Measurements from ENCODE around the gene TRAF3. TPM values are rescaled to one million over a fixed set of nuclear protein-coding genes. Genes with fewer than 3 reads are reported as not detected.

TRAF3 gene
- total and polyA plus RNA-seq, 2 experiments from 2014 or later: 6.3 to 19.7 TPM

DNA sequence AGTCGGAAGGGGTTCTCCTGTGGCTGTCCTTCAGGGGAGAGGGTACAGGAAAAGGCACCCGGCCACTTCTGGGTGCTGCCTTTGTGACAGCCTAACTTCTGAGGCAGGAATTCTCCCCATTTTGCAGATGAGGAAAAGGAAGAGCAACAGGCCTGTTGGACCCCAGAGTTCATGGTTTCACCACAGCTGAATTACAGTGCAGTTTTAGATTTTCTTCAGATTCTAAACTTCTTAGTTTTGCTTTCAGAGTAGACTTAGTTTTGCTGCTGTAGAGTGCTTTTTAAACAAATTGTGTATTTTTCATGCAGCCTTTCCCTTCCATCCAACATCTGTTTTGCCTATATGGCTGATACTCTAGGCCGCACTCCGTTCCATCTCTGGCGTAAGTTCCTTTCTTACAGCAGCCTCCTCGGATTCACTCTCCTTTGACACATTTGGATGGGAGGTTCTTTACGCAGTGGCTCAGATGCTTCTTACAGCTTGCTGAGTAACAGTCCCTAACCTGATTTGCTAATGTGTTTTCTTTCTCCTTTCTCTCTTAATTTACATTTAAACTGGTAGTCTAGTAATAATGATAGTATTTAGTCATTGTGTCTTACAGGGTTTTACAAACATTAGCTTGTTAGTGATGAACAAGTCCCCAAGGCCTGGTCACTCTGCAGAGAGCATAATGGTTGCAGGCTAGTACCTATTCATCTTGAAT, 7.8 kb downstream of the TRAF3 start:
- no peak for DNase-seq (ENCODE audit: low read depth in 1 of 2, low spot score in 1 of 2)
- Histone ChIP-seq H3K27me3 (no peaks in the 10 kb centered on the region), H3K9me3 (ENCODE audit: low read depth) (no peaks in the 10 kb centered on the region), H3K36me3 (no peaks in the 10 kb centered on the region), H3K4me3 (no peak overlapping the region), H3K27ac (no peak overlapping the region), H3K4me1 (ENCODE audit: low read depth) (peaks cover 3% of the 10 kb centered on the region)
- TF ChIP-seq, protein P1, sequence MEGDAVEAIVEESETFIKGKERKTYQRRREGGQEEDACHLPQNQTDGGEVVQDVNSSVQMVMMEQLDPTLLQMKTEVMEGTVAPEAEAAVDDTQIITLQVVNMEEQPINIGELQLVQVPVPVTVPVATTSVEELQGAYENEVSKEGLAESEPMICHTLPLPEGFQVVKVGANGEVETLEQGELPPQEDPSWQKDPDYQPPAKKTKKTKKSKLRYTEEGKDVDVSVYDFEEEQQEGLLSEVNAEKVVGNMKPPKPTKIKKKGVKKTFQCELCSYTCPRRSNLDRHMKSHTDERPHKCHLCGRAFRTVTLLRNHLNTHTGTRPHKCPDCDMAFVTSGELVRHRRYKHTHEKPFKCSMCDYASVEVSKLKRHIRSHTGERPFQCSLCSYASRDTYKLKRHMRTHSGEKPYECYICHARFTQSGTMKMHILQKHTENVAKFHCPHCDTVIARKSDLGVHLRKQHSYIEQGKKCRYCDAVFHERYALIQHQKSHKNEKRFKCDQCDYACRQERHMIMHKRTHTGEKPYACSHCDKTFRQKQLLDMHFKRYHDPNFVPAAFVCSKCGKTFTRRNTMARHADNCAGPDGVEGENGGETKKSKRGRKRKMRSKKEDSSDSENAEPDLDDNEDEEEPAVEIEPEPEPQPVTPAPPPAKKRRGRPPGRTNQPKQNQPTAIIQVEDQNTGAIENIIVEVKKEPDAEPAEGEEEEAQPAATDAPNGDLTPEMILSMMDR (IDR thresholded peaks at IDR 0.05; ENCODE audit: low read depth, low read length): no peak

DNA sequence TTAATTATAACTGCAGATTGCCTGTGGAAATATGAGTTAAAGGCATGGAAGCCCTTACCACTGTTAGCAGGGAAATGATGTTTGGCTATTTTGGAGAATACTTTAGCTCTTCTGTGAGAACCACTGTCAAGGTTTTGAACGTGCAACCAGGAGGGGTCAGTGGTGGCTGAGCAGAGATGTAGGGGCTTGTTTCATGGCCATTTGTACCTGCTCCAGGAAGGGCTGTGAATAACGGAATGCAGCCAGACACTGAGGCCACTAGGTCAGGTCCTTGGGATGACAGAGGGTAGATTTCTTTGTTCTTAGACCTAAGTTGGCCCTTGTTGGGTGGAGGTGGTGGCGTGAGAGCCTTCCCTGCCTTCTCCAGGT, 8.3 kb downstream of the TRAF3 start:
- Histone ChIP-seq H3K27me3 (no peaks in the 10 kb centered on the region), H3K27ac (no peak overlapping the region), H3K36me3 (no peaks in the 10 kb centered on the region), H3K4me1 (ENCODE audit: low read depth) (peaks cover 3% of the 10 kb centered on the region), H3K4me3 (no peak overlapping the region), H3K9me3 (ENCODE audit: low read depth) (no peaks in the 10 kb centered on the region)
- TF ChIP-seq, protein P1 (IDR thresholded peaks at IDR 0.05; ENCODE audit: low read depth, low read length): no peak
- DNase-seq (ENCODE audit: low read depth in 1 of 2, low spot score in 1 of 2): no peak

DNA sequence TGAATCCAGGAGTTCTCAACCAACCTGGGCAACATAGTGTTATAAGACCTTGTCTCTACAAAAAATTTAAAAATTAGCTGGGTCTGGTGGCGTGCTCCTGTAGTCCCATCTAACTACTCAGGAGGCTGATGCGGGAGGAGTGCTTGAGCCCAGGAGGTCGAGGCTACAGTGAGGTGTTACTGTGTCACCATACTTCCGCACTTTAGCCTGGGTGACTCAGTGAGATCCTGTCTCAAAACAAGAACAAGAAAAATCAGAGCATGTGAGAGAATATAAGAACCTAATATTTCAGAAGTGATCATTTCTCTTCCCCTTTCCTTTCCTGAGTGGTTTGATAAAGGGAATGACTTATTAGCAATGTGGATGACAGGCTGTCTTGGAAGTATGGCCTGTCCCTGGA, 9.5 kb downstream of the TRAF3 start:
- Histone ChIP-seq H3K27me3 (no peaks in the 10 kb centered on the region), H3K4me1 (ENCODE audit: low read depth) (peaks cover 3% of the 10 kb centered on the region), H3K4me3 (no peak overlapping the region), H3K36me3 (no peaks in the 10 kb centered on the region), H3K9me3 (ENCODE audit: low read depth) (no peaks in the 10 kb centered on the region), H3K27ac (no peak overlapping the region)
- TF ChIP-seq, protein P1 (IDR thresholded peaks at IDR 0.05; ENCODE audit: low read depth, low read length): no peak
- DNase-seq (ENCODE audit: low read depth in 1 of 2, low spot score in 1 of 2): no peak

DNA sequence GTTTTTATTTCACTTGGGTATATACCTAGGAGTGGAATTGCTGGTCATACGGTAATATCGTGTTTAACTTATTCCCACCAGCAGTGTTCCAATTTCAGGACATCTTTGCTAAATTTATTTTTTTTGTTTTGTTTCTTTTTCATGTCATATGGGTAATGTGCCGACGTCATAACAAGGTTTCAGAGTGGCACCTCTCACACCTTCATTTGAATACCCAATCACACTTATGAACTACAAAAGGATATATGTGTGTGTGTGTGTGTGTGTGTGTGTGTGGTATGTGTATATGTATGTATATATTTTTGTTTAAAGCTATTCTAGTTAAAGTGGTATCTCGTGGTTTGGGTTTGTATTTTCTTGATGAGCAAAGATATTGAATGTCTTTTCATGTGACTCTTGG, 12.1 kb downstream of the TRAF3 start:
- Histone ChIP-seq H3K36me3 (no peaks in the 10 kb centered on the region), H3K9me3 (ENCODE audit: low read depth) (no peaks in the 10 kb centered on the region), H3K4me1 (ENCODE audit: low read depth) (peaks cover 3% of the 10 kb centered on the region), H3K27ac (no peak overlapping the region), H3K27me3 (no peaks in the 10 kb centered on the region), H3K4me3 (no peak overlapping the region)
- TF ChIP-seq, protein P1 (IDR thresholded peaks at IDR 0.05; ENCODE audit: low read depth, low read length): no peak
- DNase-seq (ENCODE audit: low read depth in 1 of 2, low spot score in 1 of 2): no peak

DNA sequence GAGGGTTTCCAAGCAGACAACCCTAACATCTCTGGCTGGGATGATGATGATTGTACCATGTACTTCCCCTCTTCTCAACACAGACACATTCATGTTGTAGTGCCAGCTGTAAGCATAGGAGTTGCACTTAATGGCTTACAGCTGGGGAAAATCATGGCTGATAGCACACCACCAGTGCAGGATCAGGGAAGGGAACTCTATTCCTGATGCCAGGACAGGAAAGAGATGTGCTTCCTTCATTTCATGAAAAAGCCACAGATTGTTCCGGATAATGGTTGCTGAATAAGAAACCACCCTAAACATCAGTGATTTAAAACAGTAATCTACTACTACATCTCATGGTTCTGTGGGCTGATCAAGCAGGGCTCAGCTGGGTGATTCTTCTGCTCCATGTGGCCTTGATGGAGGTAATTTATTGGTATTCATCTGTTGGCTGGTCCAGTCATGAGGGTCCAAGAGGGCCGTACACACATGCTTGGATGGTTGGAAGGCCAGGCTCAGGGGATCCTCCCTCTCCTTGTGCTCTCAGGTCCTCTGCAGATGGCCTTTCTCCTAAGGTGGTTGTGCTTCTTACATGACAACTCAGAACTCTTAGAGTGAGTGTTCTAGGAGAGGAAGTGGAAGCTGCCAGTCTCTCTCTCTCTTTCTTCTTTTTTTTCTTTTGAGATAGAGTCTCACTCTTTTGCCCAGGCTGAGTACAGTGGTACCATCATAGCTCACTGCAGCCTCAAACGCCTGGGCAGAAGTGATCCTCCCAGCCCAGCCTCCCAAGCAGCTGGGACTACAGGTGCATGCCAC, 16.5 kb downstream of the TRAF3 start:
- TF ChIP-seq, protein P1 (IDR thresholded peaks at IDR 0.05; ENCODE audit: low read depth, low read length): no peak
- Histone ChIP-seq H3K4me3 (no peak overlapping the region), H3K36me3 (no peaks in the 10 kb centered on the region), H3K27me3 (no peaks in the 10 kb centered on the region), H3K4me1 (ENCODE audit: low read depth) (no peaks in the 10 kb centered on the region), H3K9me3 (ENCODE audit: low read depth) (no peaks in the 10 kb centered on the region), H3K27ac (no peak overlapping the region)
- DNase-seq (ENCODE audit: low read depth in 1 of 2, low spot score in 1 of 2): no peak

Data from cardiac muscle cell (in vitro differentiated cells and primary cell).